ENCODE data around the gene N4BP3. TPM values are rescaled to one million over a fixed set of nuclear protein-coding genes. Genes with fewer than 3 reads are reported as not detected.
"Not testable (repeated sequence)": the region's sequence is repeated elsewhere in the genome, so short reads cannot be mapped to it uniquely, and the experiment has no call there.

N4BP3 gene
- total RNA-seq, 1 donor from 2014 or later, result 107 TPM

DNA sequence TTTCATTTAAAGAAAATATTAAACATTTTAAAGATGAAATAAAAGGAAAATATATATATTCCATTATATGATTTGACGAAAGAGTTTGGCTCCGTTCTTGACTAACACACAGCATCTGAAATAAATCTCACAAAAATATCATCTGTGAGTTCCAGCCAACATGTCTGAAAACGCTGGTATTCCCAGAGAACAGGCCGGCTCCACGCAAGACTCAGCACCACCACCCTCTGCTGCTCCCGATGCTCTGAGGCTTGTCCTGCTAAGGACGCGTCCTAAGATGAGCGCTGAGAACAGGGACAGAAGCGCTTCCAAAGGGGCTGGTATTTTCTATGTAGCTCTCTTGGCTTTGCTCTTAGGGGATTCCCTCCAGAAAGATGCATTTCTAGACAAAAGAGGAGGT lies 40.6 kb upstream of the N4BP3 start:
- Mint-ChIP-seq H3K36me3 (ENCODE audit: low read depth, unreplicated experiment) (no peaks in the 10 kb centered on the region), H3K4me1 (ENCODE audit: unreplicated experiment) (no peaks in the 10 kb centered on the region), H3K9me3 (ENCODE audit: unreplicated experiment) (no peaks in the 10 kb centered on the region), H3K27me3 (ENCODE audit: unreplicated experiment) (peaks cover 2% of the 10 kb centered on the region), H3K4me3 (ENCODE audit: unreplicated experiment) (no peak overlapping the region), H3K27ac (ENCODE audit: unreplicated experiment) (no peak overlapping the region)
- TF ChIP-seq, protein P1, sequence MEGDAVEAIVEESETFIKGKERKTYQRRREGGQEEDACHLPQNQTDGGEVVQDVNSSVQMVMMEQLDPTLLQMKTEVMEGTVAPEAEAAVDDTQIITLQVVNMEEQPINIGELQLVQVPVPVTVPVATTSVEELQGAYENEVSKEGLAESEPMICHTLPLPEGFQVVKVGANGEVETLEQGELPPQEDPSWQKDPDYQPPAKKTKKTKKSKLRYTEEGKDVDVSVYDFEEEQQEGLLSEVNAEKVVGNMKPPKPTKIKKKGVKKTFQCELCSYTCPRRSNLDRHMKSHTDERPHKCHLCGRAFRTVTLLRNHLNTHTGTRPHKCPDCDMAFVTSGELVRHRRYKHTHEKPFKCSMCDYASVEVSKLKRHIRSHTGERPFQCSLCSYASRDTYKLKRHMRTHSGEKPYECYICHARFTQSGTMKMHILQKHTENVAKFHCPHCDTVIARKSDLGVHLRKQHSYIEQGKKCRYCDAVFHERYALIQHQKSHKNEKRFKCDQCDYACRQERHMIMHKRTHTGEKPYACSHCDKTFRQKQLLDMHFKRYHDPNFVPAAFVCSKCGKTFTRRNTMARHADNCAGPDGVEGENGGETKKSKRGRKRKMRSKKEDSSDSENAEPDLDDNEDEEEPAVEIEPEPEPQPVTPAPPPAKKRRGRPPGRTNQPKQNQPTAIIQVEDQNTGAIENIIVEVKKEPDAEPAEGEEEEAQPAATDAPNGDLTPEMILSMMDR (IDR thresholded peaks at IDR 0.05; ENCODE audit: unreplicated experiment), result no peak
- no peak for DNase-seq (ENCODE audit: low spot score)

DNA sequence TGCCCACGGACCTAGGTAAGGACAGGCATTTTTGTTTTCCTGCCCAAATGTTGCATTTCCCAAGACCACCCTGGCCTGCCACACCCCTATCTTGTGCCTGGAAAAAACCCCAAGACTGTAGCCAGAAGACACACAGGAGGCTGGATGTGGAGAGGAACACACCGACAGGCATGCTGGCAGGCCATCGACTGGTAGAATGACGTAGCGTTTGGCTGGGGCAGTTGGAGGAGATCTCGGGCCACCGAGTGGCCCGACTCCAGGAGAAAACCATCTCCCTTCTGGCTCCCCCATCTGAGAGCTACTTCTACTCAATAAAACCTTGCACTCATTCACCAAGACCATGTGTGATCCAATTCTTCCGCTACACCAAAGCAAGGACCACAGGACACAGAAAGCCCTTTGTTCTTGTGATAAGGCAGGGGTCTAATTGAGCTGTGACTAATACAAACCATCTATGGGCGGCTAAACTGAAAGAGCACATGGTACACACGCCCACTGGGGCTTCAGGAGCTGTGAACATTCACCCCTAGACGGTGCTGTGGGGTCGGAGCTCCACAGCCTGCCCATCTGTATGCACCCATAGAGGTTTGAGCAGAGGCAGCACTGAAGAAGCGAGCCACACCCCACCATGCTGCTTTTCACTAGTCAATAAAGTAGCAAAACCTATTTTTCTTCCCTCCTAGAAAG lies 38.9 kb upstream of the N4BP3 start:
- H3K36me3 Mint-ChIP-seq (ENCODE audit: low read depth, unreplicated experiment), result no peaks in the 10 kb centered on the region

DNA sequence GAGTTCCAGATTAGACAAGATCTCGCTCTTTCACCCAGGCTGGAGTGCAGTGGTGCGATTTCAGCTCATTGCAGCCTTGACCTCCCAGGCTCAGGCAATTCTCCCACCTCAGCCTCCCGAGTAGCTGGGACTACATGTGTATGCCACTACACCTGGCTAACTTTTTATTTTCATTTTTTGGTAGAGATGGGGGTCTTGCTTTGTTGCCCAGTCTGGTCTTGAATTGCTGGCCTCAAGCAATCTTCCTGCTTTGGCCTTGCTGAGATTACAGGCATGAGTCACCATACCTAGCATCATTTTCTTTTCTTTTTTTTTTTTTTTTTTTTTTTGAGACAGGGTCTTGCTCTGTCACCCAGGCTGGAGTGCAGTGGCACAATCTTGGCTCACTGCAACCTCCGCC lies 36.4 kb upstream of the N4BP3 start:
- not testable (repeated sequence) for H3K9me3 Mint-ChIP-seq (ENCODE audit: unreplicated experiment); H3K36me3 Mint-ChIP-seq (ENCODE audit: low read depth, unreplicated experiment); H3K4me3 Mint-ChIP-seq (ENCODE audit: unreplicated experiment); DNase-seq (ENCODE audit: low spot score); H3K4me1 Mint-ChIP-seq (ENCODE audit: unreplicated experiment); H3K27me3 Mint-ChIP-seq (ENCODE audit: unreplicated experiment); H3K27ac Mint-ChIP-seq (ENCODE audit: unreplicated experiment)

More for the DNA sequence above, 38.9 kb upstream of the N4BP3 start:
- Mint-ChIP-seq H3K4me1 (ENCODE audit: unreplicated experiment) (no peaks in the 10 kb centered on the region), H3K4me3 (ENCODE audit: unreplicated experiment) (no peak overlapping the region), H3K9me3 (ENCODE audit: unreplicated experiment) (no peaks in the 10 kb centered on the region), H3K27ac (ENCODE audit: unreplicated experiment) (no peak overlapping the region), H3K27me3 (ENCODE audit: unreplicated experiment) (peaks cover 2% of the 10 kb centered on the region)
- no peak for DNase-seq (ENCODE audit: low spot score)
- TF ChIP-seq, protein P1 (IDR thresholded peaks at IDR 0.05; ENCODE audit: unreplicated experiment), result no peak

DNA sequence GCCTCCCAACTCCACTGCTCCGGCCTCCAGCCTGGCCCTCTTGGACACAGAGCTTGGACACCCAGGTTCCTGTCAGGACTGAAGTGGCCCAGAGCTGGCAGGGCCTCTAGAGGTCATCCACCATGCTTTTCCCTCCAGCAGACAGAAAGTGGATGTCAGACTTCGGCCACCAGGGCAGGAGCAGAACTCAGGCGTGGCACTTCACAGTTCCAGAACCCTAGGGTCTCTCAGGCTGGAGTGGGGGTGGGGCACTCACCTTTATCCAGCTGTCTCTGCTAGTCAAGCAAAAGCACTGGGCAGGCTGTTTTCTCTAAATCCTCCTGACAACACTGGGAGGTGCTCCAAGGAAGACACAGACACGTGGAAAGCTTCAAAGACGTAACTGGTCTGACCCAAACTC lies 35.6 kb upstream of the N4BP3 start:
- H3K27me3 Mint-ChIP-seq (ENCODE audit: unreplicated experiment), result peaks cover 4% of the 10 kb centered on the region
- TF ChIP-seq, protein P1 (IDR thresholded peaks at IDR 0.05; ENCODE audit: unreplicated experiment), result no peak
- no peaks in the 10 kb centered on the region for H3K9me3 Mint-ChIP-seq (ENCODE audit: unreplicated experiment)
- peaks cover 6% of the 10 kb centered on the region for H3K4me1 Mint-ChIP-seq (ENCODE audit: unreplicated experiment)
- H3K4me3 Mint-ChIP-seq (ENCODE audit: unreplicated experiment), result no peak overlapping the region
- peaks cover 4% of the 10 kb centered on the region for H3K36me3 Mint-ChIP-seq (ENCODE audit: low read depth, unreplicated experiment)
- no peak overlapping the region for H3K27ac Mint-ChIP-seq (ENCODE audit: unreplicated experiment)
- no peak for DNase-seq (ENCODE audit: low spot score)

DNA sequence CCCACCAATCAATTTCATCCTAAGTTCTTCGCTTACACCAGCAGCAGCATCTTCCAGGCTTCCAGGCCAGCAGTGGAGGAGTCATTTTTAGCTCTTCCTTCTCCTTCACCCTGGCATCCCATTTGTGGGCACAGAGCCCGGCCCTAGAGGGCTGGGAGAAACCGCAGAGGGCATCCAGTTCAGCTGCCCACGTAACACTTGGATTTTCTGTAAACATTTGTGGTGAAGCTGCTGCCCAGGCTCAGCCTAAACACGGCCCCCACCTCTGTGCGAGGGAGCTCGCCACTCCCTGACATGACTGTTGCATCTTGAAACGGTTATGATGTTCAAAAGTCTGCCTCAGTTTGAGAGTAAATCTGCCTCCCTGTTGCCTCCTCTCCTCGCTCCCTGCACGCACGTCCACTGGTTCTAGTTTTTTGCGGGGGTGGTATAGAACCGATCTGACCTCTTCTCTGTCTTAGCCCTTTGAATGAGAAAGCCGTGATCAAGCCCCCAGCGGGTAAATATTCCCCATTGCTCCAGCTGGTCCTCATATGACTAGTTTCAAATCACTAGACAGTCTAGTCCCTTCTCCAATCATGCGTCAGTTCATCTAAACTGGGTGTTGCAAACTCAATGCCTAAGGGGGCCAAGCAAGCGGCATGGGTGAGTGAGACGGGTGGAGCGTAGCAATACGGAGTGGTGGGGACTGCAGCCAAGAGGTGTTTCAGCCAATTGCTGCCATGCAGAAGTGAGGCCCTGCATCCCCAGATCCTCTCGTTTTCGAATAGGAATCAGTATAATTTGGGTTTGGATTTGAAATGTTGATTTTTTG lies 34.9 kb upstream of the N4BP3 start:
- Mint-ChIP-seq H3K27me3 (ENCODE audit: unreplicated experiment) (peaks cover 7% of the 10 kb centered on the region), H3K4me3 (ENCODE audit: unreplicated experiment) (no peak overlapping the region), H3K27ac (ENCODE audit: unreplicated experiment) (no peak overlapping the region), H3K9me3 (ENCODE audit: unreplicated experiment) (no peaks in the 10 kb centered on the region), H3K36me3 (ENCODE audit: low read depth, unreplicated experiment) (peaks cover 4% of the 10 kb centered on the region), H3K4me1 (ENCODE audit: unreplicated experiment) (peaks cover 11% of the 10 kb centered on the region)
- DNase-seq (ENCODE audit: low spot score), result no peak
- TF ChIP-seq, protein P1 (IDR thresholded peaks at IDR 0.05; ENCODE audit: unreplicated experiment), result no peak
